GM19239 (cell line): ENCODE measurements around the gene HYLS1.
A peak's percentile ranks its signal among the peaks of the same experiment; 100 is the strongest.

Experiments used
- DNase-seq: peaks from one replicate; pipeline ENCODE4 v3.0.0; 2011; ENCODE audit warnings: low spot score; ENCODE audit not compliant: insufficient read length
- FAIRE-seq: peaks from 2 replicates; lab custom pipeline; 2011; peaks lifted over from hg19 to GRCh38; lab: Jason Lieb, UNC

HYLS1 gene

DNA sequence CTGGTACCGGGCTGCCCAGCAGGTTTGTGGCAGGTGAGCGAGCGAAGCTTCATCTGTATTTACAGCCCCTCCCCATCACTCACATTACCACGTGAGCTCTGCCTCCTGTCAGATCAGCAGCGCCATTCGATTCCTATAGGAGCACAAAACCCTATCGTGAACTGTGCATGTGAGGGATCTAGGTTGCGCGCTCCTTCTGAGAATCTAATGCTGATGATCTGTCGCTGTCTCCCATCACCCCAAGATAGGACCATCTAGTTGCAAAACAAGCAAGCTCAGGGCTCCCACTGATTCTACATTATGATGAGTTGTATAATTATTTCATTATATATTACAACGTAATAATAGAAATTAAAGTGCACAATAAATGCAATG is 42.6 kb downstream of the HYLS1 start:
- no peak for DNase-seq
- FAIRE-seq, result no peak

DNA sequence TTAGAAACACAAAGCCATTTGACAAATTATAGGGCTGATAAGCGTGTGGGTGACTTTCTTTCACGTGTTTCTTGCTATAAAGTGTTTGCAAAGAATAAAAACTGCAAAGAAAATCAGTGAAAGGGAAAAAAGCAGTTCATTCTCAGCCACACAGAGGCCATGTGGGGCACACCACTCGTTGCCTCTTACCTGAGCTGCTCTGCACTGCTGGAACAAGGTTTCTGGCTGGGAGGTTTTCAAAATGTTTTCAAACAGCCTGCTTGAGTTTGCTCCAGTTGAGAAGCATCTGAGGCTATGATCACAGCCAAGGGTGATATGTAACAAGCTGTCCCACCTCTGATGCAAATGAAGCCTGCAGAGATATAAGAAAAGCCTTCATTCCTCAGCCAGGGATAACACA is 43.6 kb downstream of the HYLS1 start:
- DNase-seq (no peak), FAIRE-seq (no peak)

GRCh38 chr11:125931668-125932067 is 44.2 kb downstream of the HYLS1 start:
- DNase-seq (no peak), FAIRE-seq (no peak)

DNA sequence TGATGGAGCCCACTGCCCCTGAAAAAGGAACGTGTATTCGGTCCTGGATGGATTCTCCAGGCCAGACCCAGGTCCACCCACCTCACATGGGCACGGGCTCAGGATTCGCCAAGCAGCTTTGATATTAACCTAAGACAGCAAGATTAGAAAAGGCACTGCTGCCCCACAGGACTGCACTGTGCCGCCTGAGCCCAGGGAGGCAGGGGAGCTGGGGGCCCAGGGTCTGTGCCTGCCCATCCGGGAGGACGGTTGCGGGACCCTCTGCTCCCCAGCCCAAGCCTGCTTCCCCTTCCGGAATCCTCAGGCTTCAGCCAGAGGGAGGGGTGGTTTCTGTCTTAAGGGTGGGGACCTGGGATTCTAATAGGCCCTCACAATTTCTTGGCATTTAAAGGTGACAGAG is 44.8 kb downstream of the HYLS1 start:
- DNase-seq (no peak), FAIRE-seq (no peak)

- DNase-seq (no peak), FAIRE-seq (no peak)
These were observed 45.8 kb downstream of the HYLS1 start for GRCh38 chr11:125933030-125933813.

- FAIRE-seq (no peak), DNase-seq (no peak)
These were observed 47.0 kb downstream of the HYLS1 start for GRCh38 chr11:125934473-125934872.

GRCh38 chr11:125935056-125935455 is 47.6 kb downstream of the HYLS1 start:
- FAIRE-seq (no peak), DNase-seq (no peak)

DNA sequence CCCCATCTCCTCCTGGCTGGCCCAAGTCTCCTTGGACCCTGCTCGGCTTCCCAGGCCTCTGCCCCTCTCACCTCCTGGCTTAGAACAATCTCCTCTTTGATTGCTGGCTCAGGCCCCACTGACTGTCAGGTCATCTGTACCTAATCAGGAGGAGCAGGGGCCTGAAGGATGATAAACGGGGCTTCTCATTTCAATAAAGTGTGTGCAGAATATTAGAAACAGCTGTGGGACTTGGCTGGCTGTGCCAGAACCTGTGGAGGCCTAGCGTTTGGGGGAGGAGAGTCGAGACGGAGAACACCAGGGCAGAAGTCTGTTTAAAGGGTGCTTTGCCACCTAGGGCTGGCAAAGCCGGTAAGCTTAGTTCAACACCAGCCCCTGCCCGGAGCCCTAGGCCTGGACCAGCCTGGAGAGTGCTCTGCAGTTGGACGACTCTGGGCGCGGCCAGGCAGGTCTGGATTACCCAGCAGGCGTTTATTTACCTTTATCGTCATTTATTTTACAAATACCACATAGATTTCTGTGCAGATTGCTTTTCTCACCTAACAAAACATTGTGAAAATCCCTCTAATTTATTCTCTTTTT is 48.2 kb downstream of the HYLS1 start:
- DNase-seq (no peak), FAIRE-seq (no peak)

DNA sequence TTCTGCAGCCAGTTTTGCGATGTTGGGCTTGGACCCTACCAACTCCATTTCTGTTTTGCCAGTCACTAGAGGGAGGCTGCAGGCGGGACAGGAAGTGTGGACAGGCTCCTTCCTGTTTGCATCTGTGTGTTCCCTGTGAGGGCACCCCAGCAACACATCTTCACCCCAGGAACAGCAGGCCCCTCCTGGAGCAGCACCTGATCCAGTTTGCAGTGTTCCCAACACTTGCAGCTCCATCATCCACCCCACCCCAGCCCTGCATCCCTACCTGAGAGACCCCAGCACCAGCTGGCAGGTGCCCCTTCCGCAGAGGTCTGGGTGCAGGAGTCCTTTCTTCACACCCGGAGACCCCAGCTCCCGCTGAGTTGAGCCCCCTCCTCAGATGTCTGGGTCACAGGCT is 51.0 kb downstream of the HYLS1 start:
- no peak for DNase-seq
- FAIRE-seq, result no peak

DNA sequence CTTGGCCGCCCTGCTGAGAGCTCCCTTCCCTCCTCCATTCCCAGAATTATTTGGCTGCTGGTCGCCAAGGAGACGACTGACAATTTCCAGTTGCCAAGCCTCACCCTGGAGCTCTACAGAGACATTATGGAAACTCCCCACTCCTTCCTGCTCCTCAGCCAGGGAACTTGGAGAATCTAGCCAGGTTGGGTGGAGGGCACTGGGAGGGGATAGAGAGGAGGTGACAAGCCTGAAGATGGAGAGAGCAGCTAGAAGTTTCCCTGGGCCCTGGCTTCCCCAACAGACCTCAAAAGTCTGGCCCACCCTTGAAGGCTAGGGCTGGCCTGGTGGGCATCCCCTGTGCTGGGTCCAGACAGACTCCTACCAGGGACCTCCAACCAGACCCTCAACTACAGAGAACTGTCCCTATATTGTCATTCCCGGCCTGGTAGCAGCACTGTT is 51.6 kb downstream of the HYLS1 start:
- DNase-seq (no peak), FAIRE-seq (no peak)

GRCh38 chr11:125940145-125940544 is 52.7 kb downstream of the HYLS1 start:
- FAIRE-seq, result no peak
- no peak for DNase-seq

GRCh38 chr11:125941267-125941618 is 53.8 kb downstream of the HYLS1 start:
- DNase-seq (no peak), FAIRE-seq (no peak)

- peak; percentile 36 for DNase-seq
- no peak for FAIRE-seq
These were observed 54.4 kb downstream of the HYLS1 start for GRCh38 chr11:125941619-125942611.

DNA sequence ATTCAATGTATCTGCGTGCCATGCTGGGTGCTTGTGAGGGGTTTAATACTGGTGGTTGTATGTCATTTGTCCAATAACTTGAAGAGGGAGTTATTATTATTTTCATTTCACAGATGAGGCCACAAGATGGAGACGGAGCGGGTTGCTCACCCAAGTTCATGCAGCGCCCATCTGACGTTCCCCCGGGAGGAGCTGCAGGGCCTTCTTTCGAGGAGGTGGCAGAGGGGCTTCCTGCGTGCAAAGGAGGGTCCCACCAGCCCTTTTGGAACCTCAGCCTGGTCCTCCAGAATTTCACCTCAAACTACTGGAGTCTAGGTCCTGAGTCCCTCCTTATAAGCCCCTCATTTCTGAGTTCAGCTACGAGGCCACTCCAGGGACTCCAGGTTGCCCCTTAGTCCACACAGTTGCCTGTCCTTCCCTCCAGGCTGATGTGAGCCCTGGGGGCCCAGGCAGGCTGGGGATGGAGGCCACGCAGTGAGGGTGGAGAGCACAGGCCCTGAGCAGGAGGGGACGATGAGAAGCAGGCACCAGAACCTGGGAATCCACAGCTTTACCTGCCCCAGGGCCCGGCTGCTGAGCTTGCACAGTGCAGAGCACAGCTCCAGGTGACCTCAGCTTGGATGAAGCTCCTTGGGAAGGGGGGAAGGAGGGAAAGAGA is 55.4 kb downstream of the HYLS1 start:
- no peak for FAIRE-seq
- no peak for DNase-seq

DNA sequence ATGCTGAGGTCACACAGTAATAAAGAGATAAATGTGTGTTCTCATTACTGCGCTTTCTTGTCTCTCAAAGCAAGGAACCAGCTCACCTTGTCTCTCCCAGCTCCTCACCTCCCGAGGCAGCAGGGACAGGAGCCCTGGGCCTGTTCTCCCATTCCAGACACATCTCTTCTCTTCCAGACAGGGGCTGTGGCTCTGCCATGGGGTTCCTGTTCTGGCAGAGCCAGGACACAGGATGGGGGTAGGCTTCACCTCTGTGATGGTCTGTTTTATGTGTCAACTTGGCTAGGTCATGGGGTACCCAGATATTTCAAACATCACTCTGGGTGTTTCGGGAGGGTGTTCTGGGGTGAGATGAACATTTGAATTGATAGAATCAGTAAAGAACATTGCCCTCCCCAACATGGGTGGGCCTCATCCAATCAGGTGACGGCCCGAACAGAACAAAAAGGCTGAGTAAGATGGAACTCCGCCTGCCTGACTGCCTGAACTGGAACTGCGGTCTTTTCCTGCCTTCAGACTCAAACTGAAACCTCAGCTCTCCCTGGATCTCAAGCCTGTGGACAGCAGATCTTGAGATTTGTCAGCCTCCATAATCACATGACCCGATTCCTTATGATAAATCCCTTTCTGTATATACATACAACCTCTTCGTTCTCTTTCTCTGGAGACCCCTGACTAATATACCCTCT is 56.3 kb downstream of the HYLS1 start:
- FAIRE-seq (no peak), DNase-seq (no peak)

- DNase-seq, result no peak
- FAIRE-seq, result no peak
These were observed 57.0 kb downstream of the HYLS1 start for GRCh38 chr11:125944350-125945010.

DNA sequence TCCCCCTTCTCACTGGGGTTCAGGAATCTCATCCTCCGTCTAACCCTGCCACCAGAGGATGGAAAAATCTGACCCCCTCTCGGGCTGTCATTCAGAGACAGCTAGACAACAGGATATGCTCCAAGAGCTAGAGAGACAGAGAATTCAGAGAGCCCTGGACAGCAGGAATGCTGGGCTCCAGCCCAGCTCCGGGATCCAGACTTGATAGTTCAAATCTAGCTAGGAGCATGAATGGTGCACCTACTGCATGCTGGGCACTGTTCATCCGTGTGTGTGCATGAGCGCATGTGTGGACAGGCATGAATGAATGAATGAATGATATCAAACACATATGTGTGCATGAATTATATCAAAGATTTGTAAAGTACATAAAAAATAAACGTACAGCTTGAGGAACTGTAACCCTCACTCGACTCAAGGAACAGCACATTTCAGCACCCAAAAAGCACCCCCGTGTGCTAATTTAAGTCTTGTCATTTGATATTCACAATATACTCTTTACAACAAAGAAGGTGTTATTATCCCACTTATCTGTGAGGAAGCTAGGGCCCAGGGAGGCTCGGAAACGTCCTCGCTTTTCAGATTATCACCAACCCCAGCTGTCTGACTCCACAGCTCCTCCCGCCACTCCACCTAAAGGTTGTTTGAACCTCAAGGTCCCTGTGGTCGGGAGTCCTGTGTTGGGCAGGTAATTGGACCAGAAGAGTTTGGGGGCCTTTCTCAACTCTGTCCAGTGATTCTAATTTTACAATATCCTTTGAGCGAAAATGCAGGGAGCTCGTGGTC is 57.7 kb downstream of the HYLS1 start:
- no peak for DNase-seq
- no peak for FAIRE-seq

DNA sequence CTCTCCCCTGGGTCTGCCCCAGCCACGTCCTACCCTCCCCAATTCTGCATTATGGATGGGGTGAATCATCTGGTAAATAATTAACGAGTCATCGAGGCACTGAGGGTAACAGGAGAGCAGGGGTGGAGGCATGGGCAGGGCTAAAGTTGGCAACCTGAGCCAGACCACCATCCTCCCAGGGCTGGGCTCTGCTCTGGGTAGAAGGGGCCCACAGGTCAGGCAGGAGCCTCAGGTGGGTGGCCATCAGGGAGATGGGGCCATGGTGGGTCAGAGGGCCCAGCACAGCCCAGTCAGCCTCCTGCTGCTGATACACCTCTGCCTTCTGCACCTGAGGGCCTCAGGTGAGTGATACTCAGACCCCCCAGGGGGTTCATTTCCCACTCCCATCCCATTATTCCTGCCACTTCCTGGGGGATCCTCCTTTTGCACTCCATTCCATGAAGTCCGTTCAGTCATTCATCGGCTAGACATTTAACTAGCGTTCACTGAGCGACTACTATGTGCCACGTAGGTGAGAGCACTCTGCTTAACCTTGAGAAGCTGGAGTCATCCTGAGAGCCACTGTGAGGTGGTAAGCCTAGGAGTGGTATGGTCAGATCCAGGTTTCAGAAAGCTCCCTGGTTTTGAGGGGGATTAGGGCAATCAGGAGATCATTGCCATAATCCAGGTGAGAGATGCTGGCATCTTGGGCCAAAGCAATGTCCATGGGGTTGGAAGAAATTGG is 58.5 kb downstream of the HYLS1 start, which contains the start of gene VSIG10L2:
Gene VSIG10L2 (plus strand): TSS at position 248 of the 724 bp plus-strand sequence. CDS start 12 bp downstream, at position 260.
- FAIRE-seq (no peak), DNase-seq (no peak)
